Spleen (tissue), 11 donors: ENCODE measurements around the gene KLHDC8A. TPM values are rescaled to one million over a fixed set of nuclear protein-coding genes. Genes with fewer than 3 reads are reported as not detected.

ENCODE experiments used
- DNase-seq: peaks from one replicate; pipeline ENCODE4 v3.0.0-alpha.2; 2020
- H3K27ac ChIP-seq, 8 donors: fragments of 200-600 bp; sonication (generic) in 7 of 8; 1 replicate in 4 of 8; 2 replicates in 4 of 8; pipeline versions ENCODE4 v1.5.0 to v1.8.0; 2016 to 2021; ENCODE audit warnings: inconsistent platforms in 4 of 8, mild to moderate bottlenecking in 4 of 8, moderate library complexity in 1 of 8
- H3K27me3 ChIP-seq, 7 donors: fragments of 200-600 bp; sonication (generic) in 6 of 7; replicated peaks in 1 of 7; 1 replicate in 4 of 7; 2 replicates in 3 of 7; pipeline versions ENCODE4 v1.5.0 to v1.8.0; 2016 to 2021; ENCODE audit warnings: inconsistent platforms in 3 of 7, mild to moderate bottlenecking in 1 of 7
- H3K36me3 ChIP-seq, 6 donors: fragments of 200-600 bp; sonication (generic) in 5 of 6; 1 replicate in 4 of 6; 2 replicates in 2 of 6; pipeline versions ENCODE4 v1.5.0 to v1.8.0; 2016 to 2021; ENCODE audit warnings: inconsistent platforms in 2 of 6
- H3K4me1 ChIP-seq, 6 donors: fragments of 200-600 bp; sonication (generic) in 5 of 6; 1 replicate in 3 of 6; 2 replicates in 3 of 6; pipeline versions ENCODE4 v1.5.0 to v1.8.0; 2016 to 2021; ENCODE audit warnings: inconsistent platforms in 3 of 6
- H3K4me3 ChIP-seq, 8 donors: fragments of 200-600 bp; sonication (generic) in 7 of 8; 1 replicate in 4 of 8; 2 replicates in 4 of 8; pipeline versions ENCODE4 v1.5.0 to v1.8.0; 2016 to 2021; ENCODE audit warnings: inconsistent platforms in 4 of 8, mild to moderate bottlenecking in 4 of 8, moderate library complexity in 2 of 8
- H3K9me3 ChIP-seq, 8 donors: fragments of 200-600 bp; sonication (generic) in 7 of 8; 1 replicate in 4 of 8; 2 replicates in 4 of 8; pipeline versions ENCODE4 v1.5.0 to v1.8.0; 2016 to 2021; ENCODE audit warnings: inconsistent platforms in 4 of 8
- POLR2A ChIP-seq, 3 donors: fragments of 450-650 bp; IDR thresholded peaks; one replicate each; pipeline ENCODE4 v1.5.1; 2017; ENCODE audit warnings: antibody characterized with exemption in 3 of 3, mild to moderate bottlenecking in 1 of 3
- POLR2AphosphoS5 ChIP-seq, 3 donors: sonication (generic); formaldehyde crosslinking; IDR thresholded peaks; one replicate each; pipeline ENCODE4 v1.5.1; 2017; ENCODE audit warnings: antibody characterized with exemption in 3 of 3
- WGBS, 5 donors: extraction: QIAGEN DNeasy Blood & Tissue Kit in 3 of 5; methylation state at CpG; one replicate each; pipeline versions ENCODE4 v1.1.5 to v1.1.7; 2013 to 2018; 5-methylcytosine and 5-hydroxymethylcytosine counted together
- intact Hi-C: fragments of 100-400 bp; cut with DNase I; formaldehyde crosslinking; loops from one replicate; pipeline ENCODE4 v1.15.0; 2023; ENCODE audit warnings: low total_unique reads
- polyA plus RNA-seq, 3 donors: library from polyadenylated mRNA; stranded (reverse); fragments of 200-250 nt; gene quantifications; one replicate each; pipeline ENCODE4 v1.2.1, GENCODE V29; 2013
- total RNA-seq, 7 donors: library from RNA; depleted of rRNA in 3 of 7; stranded (reverse); fragments of >200 nt in 3 of 7; fragmentation: NEBNext Ultra II Directional in 4 of 7; extraction: Animal tissue kit (Norgen Biotek cat#: 25700) in 4 of 7; gene quantifications; one replicate each; pipeline versions ENCODE4 v1.1.0 to v1.2.1, GENCODE V29; 2016 to 2021
- TF ChIP-seq, protein P1 (sequence below), 11 experiments: fragments of 200-600 bp in 7 of 11; fragments of 450-650 bp in 4 of 11; sonication (generic) in 4 of 11; IDR thresholded peaks in 8 of 11; conservative IDR thresholded peaks in 3 of 11; 1 replicate in 7 of 11; 2 replicates in 4 of 11; pipeline versions ENCODE4 v1.4.0 to v1.8.0; 2016 to 2021; ENCODE audit warnings: antibody characterized with exemption in 11 of 11, inconsistent platforms in 4 of 11, mild to moderate bottlenecking in 1 of 11
- donor health status: healthy with polysubstance abuse.
- donor health status: DM: no; HTN: no; CAD: no; lungs with moderate emphysema.
- donor health status: DM: no; HTN: no; CAD: no.
- donor health status: Bipolar disorder and iron deficiency.
- donor health status: healthy.
- donor health status: DM: no; HTN: no; CAD: no.
- donor health status: DM: yes; HTN: yes; CAD: no.

The KLHDC8A gene
- total and polyA plus RNA-seq, 10 donors, result 0.17 to 2.8 (median 0.48) TPM; not detected in 3

DNA sequence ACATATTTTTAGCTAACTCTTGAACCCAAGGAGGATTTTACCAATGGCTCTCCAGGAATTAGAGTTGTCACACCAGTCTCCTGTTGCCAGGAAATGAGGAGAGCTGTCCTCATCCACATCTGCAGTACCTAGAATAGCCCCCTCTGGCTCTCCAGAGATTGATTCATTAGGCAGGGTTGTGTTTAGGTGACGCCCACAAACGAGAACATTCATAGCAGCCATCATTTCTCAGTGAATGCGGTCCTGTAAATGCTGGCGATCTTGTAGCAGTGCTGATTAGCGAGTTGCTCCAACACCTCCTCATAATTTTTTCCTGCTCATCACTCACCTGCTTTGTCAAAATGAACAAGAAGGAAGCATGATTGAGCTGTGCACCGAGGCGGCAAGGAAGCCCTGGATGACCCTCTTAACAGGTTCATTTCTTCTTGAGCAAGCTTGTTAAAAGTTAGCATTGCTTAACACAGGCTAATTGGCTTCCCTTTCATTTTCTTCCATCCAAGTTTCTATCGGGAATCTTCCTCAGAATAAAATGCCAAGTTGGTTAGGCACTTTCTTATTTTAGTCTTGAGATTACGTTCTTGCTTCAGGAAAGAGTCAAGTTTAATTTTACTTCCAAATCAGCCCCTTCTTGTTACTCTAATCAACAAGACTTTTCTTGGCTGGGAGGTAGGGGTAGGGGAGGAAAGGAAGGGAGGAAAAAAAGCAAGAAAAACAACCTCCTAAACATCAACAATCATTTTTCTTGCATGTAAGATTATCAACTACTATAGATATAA is 16.5 kb upstream of the KLHDC8A start:
- H3K9me3 ChIP-seq, result no peaks in the 10 kb centered on the region
- intact Hi-C loops, result no loop called here
- H3K27me3 ChIP-seq, result peaks cover 0 to 22% (median 0%) of the 10 kb centered on the region in 7 donors
- H3K27ac ChIP-seq, result no peak overlapping the region
- no peaks in the 10 kb centered on the region for H3K36me3 ChIP-seq
- H3K4me1 ChIP-seq, result peaks cover 0 to 12% (median 0%) of the 10 kb centered on the region in 6 donors
- H3K4me3 ChIP-seq, result no peak overlapping the region
- 58 to 71% (median 67%) methylated on average over 9 of the region's 9 CpGs for WGBS, 5 donors
- DNase-seq, result no peak
- TF ChIP-seq, protein P1, sequence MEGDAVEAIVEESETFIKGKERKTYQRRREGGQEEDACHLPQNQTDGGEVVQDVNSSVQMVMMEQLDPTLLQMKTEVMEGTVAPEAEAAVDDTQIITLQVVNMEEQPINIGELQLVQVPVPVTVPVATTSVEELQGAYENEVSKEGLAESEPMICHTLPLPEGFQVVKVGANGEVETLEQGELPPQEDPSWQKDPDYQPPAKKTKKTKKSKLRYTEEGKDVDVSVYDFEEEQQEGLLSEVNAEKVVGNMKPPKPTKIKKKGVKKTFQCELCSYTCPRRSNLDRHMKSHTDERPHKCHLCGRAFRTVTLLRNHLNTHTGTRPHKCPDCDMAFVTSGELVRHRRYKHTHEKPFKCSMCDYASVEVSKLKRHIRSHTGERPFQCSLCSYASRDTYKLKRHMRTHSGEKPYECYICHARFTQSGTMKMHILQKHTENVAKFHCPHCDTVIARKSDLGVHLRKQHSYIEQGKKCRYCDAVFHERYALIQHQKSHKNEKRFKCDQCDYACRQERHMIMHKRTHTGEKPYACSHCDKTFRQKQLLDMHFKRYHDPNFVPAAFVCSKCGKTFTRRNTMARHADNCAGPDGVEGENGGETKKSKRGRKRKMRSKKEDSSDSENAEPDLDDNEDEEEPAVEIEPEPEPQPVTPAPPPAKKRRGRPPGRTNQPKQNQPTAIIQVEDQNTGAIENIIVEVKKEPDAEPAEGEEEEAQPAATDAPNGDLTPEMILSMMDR (IDR thresholded peaks at IDR 0.05 in 8 of 11, conservative IDR thresholded peaks at IDR 0.05 in 3 of 11), result no peak
- TF ChIP-seq POLR2AphosphoS5 (IDR thresholded peaks at IDR 0.05) (no peak), POLR2A (IDR thresholded peaks at IDR 0.05) (no peak)

DNA sequence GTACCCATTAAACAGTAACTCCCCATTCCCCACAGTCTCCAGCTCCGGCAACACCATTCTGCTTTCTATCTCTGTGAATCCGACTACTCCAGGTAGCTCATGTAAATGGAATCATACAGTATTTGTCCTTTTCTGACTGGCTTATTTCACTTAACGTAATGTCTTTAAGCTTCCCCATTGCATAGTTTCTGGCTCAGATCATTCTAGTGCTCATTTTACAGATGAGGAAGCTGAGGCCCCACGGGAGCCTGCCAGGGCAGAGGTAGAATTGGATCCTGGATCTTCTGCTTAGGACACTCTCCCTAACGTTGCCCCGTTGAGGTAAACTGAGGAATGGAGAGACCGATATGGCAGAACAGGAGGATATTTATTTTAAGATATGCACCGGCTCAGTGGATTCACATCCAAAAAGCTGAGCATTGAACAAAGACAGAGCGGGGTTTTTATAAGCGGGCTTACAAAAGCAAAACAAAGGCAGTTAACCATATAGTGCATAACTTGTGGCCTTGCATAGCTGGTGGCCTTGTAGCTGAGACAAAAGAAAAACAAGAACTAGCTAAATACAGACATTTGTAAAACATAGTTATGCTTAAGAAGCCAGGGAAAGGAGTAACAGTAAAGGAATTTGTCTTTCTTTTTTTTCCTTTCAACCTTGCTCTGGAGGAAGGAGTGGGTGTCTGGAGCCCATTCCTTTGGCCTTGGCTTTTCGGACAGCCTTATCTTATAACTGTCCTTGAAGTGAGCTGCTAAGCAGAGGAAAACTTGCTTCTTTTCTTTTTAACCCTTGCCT is 15.3 kb upstream of the KLHDC8A start:
- no peaks in the 10 kb centered on the region for H3K9me3 ChIP-seq
- no peak overlapping the region for H3K4me3 ChIP-seq
- TF ChIP-seq, protein P1 (IDR thresholded peaks at IDR 0.05 in 8 of 11, conservative IDR thresholded peaks at IDR 0.05 in 3 of 11), result no peak
- TF ChIP-seq POLR2AphosphoS5 (IDR thresholded peaks at IDR 0.05) (no peak), POLR2A (IDR thresholded peaks at IDR 0.05) (no peak)
- peaks cover 0 to 11% (median 0%) of the 10 kb centered on the region in 7 donors for H3K27me3 ChIP-seq
- no peak for DNase-seq
- H3K36me3 ChIP-seq, result no peaks in the 10 kb centered on the region
- 66 to 81% (median 79%) methylated on average over 11 of the region's 11 CpGs for WGBS, 5 donors
- no peak overlapping the region for H3K27ac ChIP-seq
- H3K4me1 ChIP-seq, result peaks cover 0 to 12% (median 0%) of the 10 kb centered on the region in 6 donors
- intact Hi-C loops, result no loop called here

DNA sequence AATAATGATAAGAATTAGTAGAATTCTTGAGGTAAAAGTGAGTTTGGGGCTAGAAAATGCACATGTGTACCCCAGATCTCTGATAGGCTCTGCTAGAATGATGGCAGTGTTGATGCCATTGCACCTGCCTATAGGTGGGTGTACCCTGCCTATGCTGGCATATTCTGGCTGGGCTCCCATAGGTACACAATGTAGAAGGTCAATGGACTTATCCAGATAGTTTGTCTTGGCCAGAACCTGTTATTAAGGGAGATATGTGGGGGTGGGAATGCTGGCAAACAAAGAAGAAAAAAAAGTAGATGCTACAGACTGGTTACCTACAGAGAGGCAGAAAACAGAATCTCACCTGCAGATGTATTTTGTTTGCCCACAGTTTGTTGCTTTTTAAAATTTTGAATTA is 14.1 kb upstream of the KLHDC8A start:
- peaks cover 0 to 11% (median 0%) of the 10 kb centered on the region in 7 donors for H3K27me3 ChIP-seq
- no peak for DNase-seq
- H3K27ac ChIP-seq, result no peak overlapping the region
- H3K4me3 ChIP-seq, result no peak overlapping the region
- intact Hi-C loops, result no loop called here
- no peaks in the 10 kb centered on the region for H3K36me3 ChIP-seq
- TF ChIP-seq, protein P1 (IDR thresholded peaks at IDR 0.05 in 8 of 11, conservative IDR thresholded peaks at IDR 0.05 in 3 of 11), result no peak
- TF ChIP-seq POLR2A (IDR thresholded peaks at IDR 0.05) (no peak), POLR2AphosphoS5 (IDR thresholded peaks at IDR 0.05) (no peak)
- H3K4me1 ChIP-seq, result peaks cover 0 to 12% (median 0%) of the 10 kb centered on the region in 6 donors
- H3K9me3 ChIP-seq, result no peaks in the 10 kb centered on the region

DNA sequence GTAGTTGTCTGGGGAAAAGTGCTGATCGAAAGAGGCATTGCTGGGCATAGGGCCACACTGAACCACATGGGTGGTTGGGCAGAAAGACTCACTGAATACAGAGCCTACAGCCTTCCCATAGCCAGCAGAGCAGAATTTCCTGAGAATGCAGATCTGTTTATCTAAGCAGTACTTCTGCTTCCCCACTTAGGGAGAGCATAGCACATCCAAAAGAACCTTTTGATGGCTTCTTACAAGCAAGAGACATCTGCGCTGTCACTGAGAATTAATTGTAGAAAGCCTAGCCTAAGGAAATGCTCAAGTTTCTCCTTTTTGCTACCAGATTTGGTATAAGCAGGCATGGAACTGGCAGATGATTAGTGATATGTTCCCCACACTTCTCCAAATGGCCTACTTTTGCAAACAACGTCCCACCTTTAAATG is 13.0 kb upstream of the KLHDC8A start:
- no peak for DNase-seq
- H3K9me3 ChIP-seq, result no peaks in the 10 kb centered on the region
- no peaks in the 10 kb centered on the region for H3K36me3 ChIP-seq
- 23 to 48% (median 37%) methylated on average over 3 of the region's 3 CpGs for WGBS, 5 donors
- H3K4me3 ChIP-seq, result no peak overlapping the region
- peaks cover 0 to 12% (median 0%) of the 10 kb centered on the region in 6 donors for H3K4me1 ChIP-seq
- TF ChIP-seq POLR2A (IDR thresholded peaks at IDR 0.05) (no peak), POLR2AphosphoS5 (IDR thresholded peaks at IDR 0.05) (no peak)
- TF ChIP-seq, protein P1 (IDR thresholded peaks at IDR 0.05 in 8 of 11, conservative IDR thresholded peaks at IDR 0.05 in 3 of 11), result no peak
- no peak overlapping the region for H3K27ac ChIP-seq
- H3K27me3 ChIP-seq, result peaks cover 0 to 6% (median 0%) of the 10 kb centered on the region in 7 donors
- intact Hi-C loops, result no loop called here
